Measurements from ENCODE around the gene VARS2.
"Not testable (repeated sequence)": the region's sequence is repeated elsewhere in the genome, so short reads cannot be mapped to it uniquely, and the experiment has no call there.

The VARS2 gene

DNA sequence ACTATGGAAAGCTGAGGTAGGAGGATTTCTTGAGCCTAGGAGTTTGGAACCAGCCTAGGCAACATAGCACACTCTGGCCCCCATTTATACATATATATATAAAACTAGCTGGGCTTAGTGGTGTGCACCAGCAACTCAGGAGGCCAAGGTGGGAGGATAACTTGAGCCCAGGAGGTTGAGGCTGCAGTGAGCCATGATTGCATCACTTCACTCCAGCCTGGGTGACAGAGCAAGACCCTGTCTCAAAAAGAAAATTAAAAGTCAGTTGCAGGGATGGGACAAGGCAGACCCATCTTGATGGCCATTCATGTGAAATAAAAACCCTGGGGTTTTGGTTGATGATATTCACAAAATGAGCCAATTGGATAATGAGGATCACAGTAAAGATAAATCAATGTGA is 12.6 kb upstream of the VARS2 start:
- Histone ChIP-seq H3K9ac (no peak overlapping the region), H3K36me3 (ENCODE audit: control insufficient read depth, insufficient read depth, low read length) (no peaks in the 10 kb centered on the region), H3K4me1 (no peaks in the 10 kb centered on the region), H2AFZ (no peak overlapping the region), H3K27ac (no peak overlapping the region), H3K4me3 (ENCODE audit: low read depth, low read length) (no peak overlapping the region), H3K79me2 (no peaks in the 10 kb centered on the region), H3K4me2 (ENCODE audit: low read length) (no peak overlapping the region), H3K27me3 (ENCODE audit: control insufficient read depth, insufficient read depth, low read length) (no peaks in the 10 kb centered on the region), H3K9me3 (ENCODE audit: control insufficient read depth, low read length) (no peaks in the 10 kb centered on the region)
- TF ChIP-seq, protein P1, sequence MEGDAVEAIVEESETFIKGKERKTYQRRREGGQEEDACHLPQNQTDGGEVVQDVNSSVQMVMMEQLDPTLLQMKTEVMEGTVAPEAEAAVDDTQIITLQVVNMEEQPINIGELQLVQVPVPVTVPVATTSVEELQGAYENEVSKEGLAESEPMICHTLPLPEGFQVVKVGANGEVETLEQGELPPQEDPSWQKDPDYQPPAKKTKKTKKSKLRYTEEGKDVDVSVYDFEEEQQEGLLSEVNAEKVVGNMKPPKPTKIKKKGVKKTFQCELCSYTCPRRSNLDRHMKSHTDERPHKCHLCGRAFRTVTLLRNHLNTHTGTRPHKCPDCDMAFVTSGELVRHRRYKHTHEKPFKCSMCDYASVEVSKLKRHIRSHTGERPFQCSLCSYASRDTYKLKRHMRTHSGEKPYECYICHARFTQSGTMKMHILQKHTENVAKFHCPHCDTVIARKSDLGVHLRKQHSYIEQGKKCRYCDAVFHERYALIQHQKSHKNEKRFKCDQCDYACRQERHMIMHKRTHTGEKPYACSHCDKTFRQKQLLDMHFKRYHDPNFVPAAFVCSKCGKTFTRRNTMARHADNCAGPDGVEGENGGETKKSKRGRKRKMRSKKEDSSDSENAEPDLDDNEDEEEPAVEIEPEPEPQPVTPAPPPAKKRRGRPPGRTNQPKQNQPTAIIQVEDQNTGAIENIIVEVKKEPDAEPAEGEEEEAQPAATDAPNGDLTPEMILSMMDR (IDR thresholded peaks at IDR 0.05) = no peak

DNA sequence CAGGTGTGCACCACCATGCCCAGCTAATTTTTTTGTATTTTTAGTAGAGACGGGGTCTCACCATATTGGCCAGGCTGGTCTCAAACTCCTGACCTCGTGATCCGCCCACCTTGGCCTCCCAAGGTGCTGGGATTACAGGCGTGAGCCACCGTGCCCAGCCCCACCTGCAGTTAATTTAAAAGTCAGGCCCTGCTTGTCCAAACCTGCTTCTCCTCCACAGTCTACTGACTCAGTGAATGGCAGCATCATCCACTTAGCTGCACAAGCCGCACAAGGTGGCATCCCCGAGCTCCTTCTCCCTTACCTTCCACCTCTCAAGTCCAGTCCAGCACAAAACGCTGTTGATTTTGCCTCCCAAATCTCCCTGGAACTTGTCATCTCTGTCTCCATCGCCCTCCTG is 11.8 kb upstream of the VARS2 start:
- H3K79me2 ChIP-seq; H3K27me3 ChIP-seq (ENCODE audit: control insufficient read depth, insufficient read depth, low read length); H3K9ac ChIP-seq; H3K9me3 ChIP-seq (ENCODE audit: control insufficient read depth, low read length); H3K36me3 ChIP-seq (ENCODE audit: control insufficient read depth, insufficient read depth, low read length); H3K4me3 ChIP-seq (ENCODE audit: low read depth, low read length); H2AFZ ChIP-seq; H3K27ac ChIP-seq; H3K4me2 ChIP-seq (ENCODE audit: low read length); H3K4me1 ChIP-seq: not testable (repeated sequence)

DNA sequence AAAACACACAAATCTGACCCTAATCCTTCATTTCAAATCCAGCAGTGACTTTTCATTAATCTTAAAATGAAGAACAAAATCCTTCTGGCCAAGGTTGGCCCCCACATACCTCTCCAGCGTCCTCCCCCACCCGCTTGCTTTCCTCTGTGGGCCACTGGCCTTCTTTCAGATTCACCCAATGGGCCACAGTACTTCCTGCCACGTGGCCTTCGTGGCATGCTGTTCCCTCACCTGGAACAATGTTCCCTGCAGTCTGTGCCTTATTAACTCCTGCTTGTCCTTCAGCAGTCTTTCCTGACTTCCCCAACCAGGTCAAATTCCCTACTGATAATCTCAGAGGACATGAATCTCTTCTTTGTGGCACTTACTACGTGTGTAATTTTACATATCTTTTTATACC is 11.3 kb upstream of the VARS2 start:
- Histone ChIP-seq H3K9ac (no peak overlapping the region), H3K36me3 (ENCODE audit: control insufficient read depth, insufficient read depth, low read length) (no peaks in the 10 kb centered on the region), H3K4me2 (ENCODE audit: low read length) (no peak overlapping the region), H3K27ac (no peak overlapping the region), H2AFZ (no peak overlapping the region), H3K9me3 (ENCODE audit: control insufficient read depth, low read length) (no peaks in the 10 kb centered on the region), H3K4me3 (ENCODE audit: low read depth, low read length) (no peak overlapping the region), H3K27me3 (ENCODE audit: control insufficient read depth, insufficient read depth, low read length) (no peaks in the 10 kb centered on the region), H3K4me1 (no peaks in the 10 kb centered on the region), H3K79me2 (no peaks in the 10 kb centered on the region)
- TF ChIP-seq, protein P1 (IDR thresholded peaks at IDR 0.05) = no peak

DNA sequence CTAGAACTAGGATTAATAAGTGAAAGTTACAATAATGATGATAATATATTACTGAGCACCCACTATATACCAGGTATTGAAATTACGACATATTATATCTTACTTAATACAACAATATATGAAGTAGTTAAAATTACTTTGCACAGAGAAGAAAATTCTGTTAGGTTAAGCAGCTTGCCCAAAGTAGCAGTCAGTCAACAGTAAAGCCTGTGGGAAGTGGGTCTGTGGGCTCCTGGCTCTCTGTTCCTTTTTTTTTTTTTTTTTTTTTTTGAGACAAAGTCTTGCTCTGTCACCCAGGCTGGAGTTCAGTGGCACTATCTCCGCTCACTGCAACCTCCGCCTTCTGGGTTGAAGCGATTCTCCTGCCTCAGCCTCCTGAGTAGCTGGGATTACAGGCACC is 10.8 kb upstream of the VARS2 start:
- Histone ChIP-seq H3K4me1 (no peaks in the 10 kb centered on the region), H3K4me3 (ENCODE audit: low read depth, low read length) (no peak overlapping the region), H3K9ac (no peak overlapping the region), H3K27ac (no peak overlapping the region), H2AFZ (no peak overlapping the region), H3K36me3 (ENCODE audit: control insufficient read depth, insufficient read depth, low read length) (no peaks in the 10 kb centered on the region), H3K4me2 (ENCODE audit: low read length) (no peak overlapping the region), H3K9me3 (ENCODE audit: control insufficient read depth, low read length) (no peaks in the 10 kb centered on the region), H3K79me2 (peaks cover 2% of the 10 kb centered on the region), H3K27me3 (ENCODE audit: control insufficient read depth, insufficient read depth, low read length) (no peaks in the 10 kb centered on the region)
- TF ChIP-seq, protein P1 (IDR thresholded peaks at IDR 0.05) = no peak

DNA sequence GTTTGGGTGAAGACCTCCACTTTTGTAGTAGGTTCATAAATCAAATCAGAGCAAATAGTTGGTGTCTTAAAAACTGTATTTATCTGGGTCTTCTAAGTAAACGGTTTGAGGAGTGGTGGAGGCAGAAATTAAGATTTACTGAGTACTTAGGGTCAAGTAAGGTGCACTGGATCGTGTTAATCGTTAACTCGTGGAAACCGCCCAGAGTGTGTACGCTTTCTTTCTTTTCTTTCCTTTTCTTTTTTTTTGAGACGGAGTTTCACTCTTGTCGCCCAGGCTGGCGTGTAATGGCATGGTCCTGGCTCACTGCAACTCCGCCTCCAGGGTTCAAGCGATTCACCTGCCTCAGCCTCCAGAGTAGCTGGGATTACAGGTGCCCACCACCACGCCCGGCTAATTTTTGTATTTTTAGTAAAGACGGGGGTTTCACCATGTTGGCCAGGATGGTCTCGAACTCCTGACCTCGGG is 6.7 kb upstream of the VARS2 start:
- Histone ChIP-seq H2AFZ (peak overlapping the region; percentile 95), H3K4me3 (ENCODE audit: low read depth, low read length) (peak overlapping the region; percentile 92), H3K4me2 (ENCODE audit: low read length) (peak overlapping the region; percentile 55)
- not testable (repeated sequence) for H3K9ac ChIP-seq; H3K4me1 ChIP-seq; H3K27me3 ChIP-seq (ENCODE audit: control insufficient read depth, insufficient read depth, low read length); H3K36me3 ChIP-seq (ENCODE audit: control insufficient read depth, insufficient read depth, low read length); H3K27ac ChIP-seq; H3K9me3 ChIP-seq (ENCODE audit: control insufficient read depth, low read length); H3K79me2 ChIP-seq

Measured in parathyroid adenoma (tissue), 2 donors.